Measurements from ENCODE around the gene HMX1.

The HMX1 gene

DNA sequence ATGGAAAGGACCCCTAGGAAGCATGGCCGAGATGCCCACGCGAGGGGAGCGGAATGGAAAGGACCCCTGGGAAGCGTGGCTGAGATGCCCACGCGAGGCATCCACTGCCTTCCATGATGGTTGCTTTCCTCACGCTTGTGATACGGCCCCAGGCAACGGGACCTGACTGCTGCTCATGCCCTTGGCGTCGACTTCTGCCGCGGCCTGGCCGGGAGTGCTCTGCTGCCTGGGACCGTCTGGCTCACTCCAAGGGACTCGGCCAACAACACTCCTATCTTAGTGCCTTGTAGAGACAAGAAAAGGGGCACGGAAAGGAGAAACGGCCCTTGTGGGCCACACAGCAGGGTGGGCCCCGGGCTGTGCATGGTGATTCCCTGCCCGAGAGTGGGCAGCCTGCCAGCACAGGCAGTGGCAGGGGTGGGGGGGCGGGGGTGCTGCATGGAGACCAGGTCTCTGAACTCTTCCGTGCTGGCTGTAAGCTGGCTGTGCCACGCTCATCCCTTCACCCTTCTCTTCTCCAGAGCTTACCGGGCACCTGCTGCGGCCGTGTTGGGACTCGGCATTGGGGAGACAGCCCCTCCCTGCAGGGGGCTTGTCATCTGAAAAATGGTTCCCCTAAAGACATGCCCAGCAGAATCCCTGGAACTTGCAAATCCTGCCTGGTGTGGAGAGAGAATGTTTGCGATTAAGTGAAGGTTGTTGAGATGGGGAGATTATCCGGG lies 38.6 kb upstream of the HMX1 start:
- no peak for DNase-seq

DNA sequence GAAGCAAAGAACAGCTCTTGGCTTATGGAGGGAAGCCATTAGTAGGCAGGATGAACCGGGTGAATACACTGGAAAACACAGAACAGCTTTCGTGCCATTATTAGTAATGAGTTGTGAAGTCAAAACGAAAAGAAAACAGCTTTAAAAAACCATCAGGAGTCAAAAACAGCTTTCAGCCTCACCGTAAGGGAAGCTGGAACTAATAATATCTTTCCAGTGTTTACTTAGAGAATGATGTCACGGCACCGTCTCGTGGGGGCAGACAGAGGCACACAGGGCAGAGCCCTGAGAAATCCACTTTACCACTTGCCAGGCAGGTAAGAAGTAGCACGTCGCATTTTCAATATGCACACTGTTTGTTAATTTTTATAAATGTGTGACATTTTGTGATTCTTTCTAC lies 37.9 kb upstream of the HMX1 start:
- no peak for DNase-seq

DNA sequence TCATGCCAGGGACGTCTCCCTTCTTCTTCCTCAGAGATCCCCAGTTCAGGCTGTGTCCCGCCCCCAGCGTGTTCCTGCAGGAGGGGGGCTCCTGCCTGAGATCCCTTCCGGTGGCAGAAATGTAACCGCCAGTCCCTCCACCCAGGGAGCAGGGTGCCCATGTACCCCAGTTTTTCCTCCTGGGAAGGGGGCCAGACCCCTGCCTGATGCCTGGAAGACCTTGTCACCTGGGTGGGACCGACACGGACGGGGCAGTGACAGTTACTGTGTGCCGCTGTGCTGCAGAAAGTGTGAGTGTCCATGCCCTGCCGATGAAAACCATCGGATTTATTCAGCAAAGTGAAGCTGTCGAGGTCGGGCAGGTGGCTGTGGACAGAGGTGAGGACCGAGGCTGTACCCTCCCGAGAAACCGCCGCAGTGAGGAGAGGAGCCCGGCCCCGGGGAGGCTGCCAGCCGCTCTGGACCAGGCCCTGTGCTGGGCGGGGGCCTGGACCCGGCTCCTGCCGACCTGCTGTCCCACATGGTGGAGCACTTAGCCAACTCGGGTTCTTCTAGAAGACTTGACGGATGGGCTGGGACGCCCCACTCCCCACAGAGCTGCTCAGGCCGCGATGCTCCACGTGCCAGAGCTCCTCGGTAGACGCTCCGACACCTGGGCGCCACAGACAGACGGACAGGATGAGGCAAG lies 36.7 kb upstream of the HMX1 start:
- no peak for DNase-seq

DNA sequence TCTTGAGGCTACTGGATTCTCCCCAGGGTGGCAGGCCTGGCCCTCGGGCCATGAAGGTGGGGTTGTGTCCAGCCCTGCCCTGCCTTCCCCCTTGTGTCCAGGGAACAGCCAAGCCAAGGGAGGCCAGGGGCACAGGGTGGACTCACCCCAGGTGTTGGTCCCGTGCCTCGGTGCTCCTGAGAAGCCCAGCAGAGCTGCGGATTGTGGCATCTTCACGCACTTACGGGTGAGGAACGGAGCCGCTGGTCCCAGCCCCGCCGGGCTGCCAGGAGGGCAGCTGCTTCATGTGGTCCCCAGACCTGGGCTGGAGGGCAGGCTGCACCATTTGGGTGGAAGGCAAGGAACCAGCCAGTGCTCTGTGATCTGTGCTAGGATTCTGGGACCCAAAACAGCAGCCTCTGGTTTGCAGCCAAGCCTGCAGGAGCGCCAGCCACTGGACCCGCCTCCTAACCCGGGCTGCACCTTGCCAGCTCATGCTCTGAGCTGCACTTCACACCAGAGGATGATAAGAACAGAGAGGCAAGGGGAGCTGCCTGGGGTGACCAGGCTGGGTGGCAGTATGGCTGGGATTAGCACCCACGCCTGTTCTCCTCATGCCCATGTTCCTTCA lies 36.1 kb upstream of the HMX1 start:
- DNase-seq = no peak

DNA sequence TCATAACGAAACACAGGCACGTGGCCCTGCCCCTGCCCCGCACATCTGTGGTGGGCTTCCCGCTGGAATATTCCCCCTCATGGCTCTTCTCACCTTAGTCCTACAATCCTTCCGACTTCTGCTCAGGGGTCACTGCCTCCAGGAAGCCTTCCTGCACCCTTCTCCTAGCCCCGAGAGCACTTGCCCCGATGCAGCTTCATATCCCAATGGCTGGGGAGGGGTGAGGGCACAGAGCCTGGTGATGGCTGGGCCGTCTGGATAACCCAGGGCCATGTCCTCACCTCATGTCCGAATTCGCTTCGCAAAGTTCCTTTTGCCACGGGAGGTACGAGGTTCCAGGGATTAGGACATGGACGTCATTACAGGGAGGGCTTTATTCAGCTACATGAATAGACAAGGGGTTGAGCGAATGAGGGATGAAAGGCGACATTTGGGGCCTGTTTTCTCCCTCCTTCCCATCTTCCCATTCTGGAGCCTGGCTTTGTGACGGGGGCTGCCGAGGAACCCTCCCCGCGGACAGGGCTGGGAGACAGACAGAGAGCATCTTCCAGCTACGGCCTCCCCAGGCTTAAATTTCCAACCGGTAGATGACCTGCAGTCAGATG lies 35.5 kb upstream of the HMX1 start:
- DNase-seq = no peak

DNA sequence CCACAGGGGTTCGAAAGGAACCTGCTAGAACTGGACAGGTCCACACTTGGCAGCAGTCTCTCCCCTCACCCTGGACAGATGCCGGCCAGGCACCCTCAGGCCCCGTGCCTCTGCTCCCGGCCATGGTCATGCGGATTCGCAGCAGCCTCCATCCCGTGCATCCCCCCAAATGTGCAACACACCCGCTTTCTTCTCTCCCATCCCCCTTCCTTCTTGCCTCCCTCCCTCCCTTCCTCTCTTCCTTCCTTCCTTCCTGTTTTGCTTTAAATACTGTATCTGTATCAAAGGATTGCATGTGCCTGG lies 35.0 kb upstream of the HMX1 start:
- no peak for DNase-seq

DNA sequence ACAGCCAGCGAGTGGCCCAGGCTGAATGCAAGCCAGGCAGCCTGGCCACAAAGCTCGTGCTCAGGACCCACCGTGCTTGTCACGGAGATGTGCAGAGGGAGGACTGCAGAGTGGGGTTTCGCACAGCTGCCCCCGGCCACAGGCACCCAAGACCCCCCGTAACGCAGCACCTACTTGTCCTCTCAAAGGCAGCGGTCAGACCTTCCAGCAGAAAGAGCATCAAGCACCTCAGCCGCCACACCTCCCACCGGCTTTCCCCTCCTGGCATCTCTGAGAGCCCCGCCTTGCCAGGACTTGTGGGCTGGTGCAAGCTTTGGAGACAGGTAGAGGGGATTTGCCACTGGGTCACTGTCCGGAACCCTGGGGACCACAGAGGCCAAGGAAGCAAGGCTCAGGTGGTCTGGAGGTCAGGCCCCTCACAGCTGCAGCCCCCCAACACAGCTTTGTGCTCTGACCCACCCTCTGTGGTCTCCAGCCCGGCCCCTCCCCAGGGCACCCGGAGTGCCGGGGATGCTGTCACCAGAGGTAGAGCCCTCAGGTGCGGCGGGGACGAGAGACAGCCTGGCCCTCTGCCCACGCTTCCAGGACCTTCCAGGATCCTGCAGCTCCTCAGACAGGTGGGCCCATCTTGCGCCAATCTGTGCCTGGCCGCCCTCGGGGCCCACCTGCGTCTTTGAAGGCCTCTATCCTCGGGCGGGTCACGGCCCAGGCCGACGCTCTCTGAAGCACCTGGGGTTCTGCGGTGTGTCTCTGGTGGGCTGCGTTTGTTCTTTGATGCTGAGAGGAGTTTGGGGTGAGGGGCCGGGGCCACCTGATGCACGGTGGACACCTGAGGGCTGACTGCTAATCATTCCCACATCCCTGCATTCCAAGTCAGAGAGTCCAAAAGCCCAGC lies 34.4 kb upstream of the HMX1 start:
- DNase-seq = no peak

DNA sequence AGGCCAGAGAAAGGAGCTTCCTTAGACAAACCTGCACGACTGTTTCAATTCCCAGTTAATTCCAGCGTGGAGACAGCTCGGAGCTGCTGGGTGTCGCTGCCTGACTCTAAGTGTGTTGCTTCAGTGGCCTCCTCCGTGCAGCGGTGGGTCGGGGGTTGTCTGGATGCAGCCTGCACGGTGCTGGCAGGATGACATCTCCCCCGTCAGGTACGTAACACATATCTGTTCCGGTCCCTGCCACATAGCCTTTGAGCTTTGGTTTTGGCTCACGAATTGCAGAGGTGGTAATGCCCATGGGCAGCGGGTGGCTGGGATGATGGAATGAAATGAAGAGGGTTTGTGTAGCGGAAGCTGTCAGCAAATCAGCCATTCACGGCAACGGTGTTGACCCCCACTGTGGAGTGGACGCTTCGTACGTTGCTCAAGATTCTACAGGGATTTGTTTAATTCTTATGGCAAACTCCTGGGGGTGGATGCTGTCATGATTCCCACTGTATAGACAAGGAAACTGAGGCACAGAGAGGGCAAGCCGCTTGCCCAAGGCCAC lies 33.7 kb upstream of the HMX1 start:
- no peak for DNase-seq

DNA sequence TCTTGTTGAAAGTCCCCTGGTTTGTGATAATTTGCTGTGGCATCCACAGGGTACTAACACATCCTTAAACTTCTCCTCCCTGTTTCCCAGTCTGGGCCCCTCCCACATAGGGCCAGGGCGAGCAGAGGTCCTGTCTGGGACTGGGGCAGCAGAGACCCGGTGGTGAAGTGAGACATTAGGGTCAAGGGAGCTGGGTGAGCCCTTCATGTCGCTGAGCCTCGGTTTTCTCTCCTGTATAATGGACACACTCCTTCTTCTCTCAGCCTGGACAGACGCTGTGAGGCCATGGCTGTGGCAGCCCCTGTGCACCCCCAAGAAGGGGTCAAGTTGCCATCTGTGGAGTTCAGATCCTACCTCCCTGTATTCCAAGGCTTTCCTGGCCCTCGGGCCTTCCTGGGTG lies 33.0 kb upstream of the HMX1 start:
- DNase-seq = no peak

DNA sequence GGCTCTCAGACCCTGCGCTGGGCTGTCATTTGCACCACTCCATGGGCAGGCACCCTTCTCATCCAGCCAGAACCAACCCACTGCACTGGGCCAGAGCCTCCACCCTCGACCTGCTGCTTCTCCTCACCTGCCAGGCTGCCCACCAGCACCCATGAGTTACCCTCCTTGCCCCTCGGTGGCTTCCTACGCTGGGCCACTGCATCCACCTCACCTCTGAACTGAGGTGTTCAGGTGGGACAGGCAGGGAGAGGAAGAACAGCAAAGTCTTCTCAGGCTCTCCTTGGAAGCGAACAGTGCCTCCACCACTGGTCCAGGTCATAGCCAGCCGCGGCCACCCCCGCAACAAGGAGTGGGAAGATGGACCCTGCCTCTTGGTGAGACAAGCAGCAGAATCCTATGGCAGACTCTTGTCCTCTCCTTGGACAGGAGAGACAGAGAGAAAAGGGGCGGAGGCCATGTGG lies 32.4 kb upstream of the HMX1 start:
- no peak for DNase-seq

DNA sequence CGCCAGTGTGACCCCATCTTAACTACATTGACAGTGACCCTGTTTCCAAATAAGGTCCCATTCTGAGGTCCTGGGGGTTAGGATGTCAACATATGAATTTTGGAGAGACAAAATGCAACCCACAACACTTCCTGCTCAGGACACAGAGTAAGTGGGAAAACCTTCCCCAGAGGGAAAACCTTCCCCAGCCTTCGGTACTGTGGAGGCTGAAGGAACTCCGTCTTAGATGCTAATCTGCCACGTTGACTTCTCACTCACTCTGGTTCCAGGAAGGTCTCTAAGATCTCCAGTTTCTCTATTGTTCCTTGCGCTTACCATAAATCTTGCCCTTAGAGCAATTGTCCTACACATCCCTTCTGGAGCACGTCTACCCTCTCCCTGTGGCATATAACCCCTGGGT lies 29.7 kb upstream of the HMX1 start:
- DNase-seq = no peak

DNA sequence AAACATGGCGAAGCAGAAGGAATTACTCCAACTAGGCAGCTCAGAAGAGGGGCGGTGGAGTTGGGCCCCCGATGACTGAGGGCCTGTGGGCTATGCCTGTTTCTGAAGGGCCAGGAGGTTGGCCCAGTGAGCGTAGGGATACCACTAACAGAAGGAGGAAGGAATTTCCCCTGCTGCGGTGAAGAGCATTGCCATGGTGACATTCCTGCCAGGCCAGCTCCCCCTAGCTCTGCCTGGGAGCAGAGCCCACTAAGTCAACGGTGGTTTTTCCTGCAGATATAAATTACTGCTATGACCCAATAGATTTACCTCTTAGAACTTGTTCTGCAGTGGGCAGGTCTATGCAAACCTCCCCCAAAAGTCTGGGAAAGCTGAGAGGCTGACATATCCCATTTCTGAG lies 28.9 kb upstream of the HMX1 start:
- no peak for DNase-seq

DNA sequence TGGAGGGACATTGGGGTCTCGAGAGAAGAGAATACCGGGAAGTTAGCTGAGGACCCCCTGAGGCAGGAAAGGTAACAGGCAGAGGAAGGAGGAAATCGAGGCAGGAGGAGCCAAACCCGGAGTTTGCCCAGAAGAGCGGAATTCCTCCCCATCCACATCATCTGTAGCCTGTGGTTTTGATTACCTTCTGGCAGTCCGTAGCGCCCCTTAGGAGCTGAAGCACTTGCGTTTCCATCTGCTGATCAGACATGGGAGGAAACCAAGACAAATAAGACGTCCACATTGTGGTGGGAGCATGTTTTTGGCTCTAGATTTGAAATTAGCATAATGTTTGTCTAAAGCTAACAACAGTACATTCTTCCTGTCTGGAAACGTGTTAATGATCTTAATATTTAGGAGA lies 26.8 kb upstream of the HMX1 start:
- DNase-seq = no peak

DNA sequence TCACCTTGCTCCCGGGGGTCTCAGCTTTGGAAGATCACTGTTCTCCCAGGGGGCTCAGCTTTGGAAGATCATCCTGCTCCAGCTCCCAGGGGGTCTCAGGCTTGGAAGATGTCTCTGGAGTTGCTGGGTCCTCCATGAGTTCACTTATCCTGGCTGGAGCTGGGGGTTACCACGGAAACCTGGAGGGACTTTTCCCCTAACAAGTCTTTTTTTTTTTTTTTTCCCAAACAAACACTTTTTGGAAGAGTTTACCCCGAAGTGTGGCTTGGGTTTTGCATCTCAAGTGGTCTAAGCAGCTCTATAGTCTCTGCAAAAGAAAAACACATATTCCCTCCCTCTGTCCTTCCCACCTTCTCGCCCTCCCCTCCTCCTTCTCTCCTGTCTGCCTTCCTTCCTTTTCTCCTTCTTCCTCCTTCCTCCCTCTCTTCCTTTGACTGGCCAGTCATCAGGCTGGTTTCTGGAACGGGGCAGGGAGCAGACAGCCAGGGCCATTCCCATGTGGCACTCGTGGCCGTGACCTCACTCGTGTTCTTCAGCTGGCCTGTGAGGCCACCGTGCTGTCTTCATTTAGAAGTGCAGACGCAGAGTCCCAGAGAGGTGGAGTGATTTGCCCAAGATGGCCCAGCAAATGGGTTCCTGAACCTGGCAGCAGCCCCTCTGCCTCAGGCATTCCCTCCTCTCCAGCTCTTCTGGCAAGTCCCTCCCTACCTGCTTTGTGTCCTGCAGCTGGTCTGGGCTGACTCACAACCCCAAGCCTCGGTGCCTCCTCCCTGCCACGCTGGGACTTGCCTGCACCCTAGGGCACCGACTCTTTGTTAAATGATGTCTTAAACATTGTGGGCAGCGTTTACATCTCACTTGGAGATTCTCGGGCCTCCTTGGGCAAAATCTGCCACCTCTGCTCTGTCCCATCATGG lies 25.9 kb upstream of the HMX1 start:
- peak in 1 of 56 donors; percentile 11 for DNase-seq

DNA sequence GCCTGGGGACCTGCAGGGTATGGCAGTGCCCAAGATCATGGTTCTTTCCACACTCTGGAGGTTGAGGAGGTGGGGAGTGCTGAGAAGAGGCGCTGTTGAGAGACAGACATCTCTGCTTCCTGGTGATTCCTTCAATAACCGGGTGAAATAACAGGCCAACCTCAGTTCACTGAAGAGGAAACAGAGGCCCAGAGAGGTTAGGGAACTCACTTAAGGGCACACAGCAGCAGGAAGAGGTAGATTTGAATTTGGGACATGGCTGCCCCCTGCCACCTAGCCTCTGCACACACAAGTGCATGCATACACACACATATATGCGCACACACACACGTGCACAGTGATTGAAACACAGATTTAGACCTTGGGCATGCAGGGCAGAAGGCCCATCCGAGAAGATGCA lies 24.9 kb upstream of the HMX1 start:
- no peak for DNase-seq

DNA sequence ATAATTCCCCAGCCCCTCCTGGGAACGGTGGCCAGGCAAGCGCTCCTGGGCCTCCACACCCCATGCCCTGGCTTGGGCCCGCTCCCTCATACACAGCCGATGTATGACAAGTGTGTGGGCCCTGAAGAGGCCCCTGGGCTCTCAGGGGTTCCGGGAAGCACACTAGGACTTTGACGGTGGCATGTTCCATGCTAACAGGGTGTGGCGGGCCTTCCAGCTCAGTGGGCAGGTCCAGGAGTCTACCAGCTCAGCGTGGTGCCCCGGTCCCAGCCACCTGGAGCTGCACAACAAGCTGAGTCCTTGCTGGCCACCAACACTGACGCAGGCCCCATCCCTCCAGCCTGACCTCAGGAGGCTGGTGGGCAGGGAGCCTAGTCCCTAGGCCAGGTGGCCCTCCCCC lies 24.4 kb upstream of the HMX1 start:
- DNase-seq = no peak

DNA sequence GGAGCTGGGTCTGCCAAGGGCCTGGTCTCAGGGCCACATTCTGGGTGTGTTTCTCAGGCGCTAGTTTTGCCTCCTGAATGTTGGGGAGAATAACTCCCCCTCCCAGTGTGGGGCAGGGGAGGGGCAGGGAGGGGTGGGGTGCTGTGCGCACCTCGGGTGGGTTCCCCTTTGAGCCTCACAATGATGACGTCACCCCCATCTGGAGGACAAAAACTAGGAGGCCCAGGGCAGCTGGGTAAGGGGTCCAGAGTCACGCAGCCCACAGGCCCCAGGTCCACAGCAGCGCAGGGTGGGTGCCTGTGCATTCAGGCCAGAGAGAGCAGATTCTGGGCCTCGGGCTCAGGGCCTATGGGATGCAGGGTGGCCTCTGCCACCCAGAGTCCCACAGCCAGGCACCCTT lies 23.7 kb upstream of the HMX1 start:
- no peak for DNase-seq

DNA sequence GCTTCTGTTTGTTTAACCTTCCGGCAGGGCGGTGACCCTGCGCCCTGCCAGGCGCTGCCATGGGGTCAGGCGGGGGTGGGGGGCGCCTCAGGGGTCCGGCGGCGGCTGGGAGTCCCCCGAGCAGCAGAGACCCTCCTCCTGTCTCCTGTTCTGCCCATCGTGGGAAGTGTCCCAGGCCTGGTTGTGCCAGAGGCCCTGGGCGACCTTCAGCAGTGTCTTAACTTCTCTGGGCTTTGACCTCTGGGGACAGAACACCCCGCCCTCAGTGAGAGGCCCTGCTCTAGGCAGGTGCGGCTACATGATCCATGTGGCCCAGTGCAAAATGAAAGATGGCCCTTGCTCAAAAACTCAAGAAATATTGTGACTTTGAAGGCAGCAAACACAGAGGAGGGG lies 22.8 kb upstream of the HMX1 start:
- no peak for DNase-seq

DNA sequence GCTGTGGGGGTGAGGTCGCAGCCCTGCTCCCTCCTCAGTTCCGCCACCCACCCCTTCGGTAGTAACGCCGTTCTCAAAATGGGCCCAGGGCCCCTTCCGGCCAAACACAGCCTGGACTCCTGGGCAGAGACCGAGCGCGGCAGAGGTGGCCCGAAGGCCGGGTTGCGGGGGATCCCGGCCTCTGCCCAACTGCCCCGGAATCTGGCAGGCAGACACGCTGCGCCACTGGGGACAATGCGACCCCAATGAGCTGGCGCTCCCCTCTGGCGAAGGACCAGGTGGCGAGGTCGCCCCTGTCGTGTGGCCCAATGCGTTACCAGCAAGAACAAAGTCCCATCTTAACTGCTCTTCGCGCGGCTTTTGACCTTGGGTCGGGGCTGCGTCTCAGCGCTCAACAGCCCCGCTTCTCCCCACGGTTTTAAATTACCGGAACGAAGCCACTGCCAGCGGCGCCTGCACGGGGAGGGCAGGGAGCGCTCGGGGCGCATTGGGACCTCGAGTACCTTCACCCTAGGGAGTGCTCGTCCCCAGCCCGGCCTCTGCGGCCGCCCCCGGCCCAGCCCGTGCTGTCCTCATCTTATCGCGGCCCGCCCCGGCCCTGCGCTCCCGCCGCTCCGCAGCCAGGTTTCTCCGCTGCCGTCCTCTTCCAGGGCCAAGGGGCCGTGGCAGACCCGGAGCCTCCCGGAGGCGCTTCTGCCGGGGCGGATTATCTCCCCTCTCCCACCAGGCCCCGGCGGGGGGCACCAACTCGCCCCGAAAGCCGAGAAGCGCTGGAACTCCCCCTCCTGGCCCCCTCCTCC lies 22.2 kb upstream of the HMX1 start:
- no peak for DNase-seq

Data from nucleus accumbens (tissue), 56 donors.